HepG2 (cell line): ENCODE measurements around the gene LUC7L. TPM values are rescaled to one million over a fixed set of nuclear protein-coding genes. Genes with fewer than 3 reads are reported as not detected.

ENCODE experiments used
- AGO1 ChIP-seq: fragments of 200-400 bp; formaldehyde crosslinking; IDR thresholded peaks from 2 replicates; pipeline ENCODE4 v1.6.1; 2017; ENCODE audit warnings: mild to moderate bottlenecking, low read depth, low read length, moderate library complexity; ENCODE audit not compliant: poor library complexity, severe bottlenecking
- ETV6 ChIP-seq: sonication (generic); formaldehyde crosslinking; conservative IDR thresholded peaks from 2 replicates; pipeline ENCODE4 v1.4.0; 2020; ENCODE audit warnings: missing genetic modification reagents
- FOXO1 ChIP-seq: sonication (generic); formaldehyde crosslinking; IDR thresholded peaks from 2 replicates; pipeline ENCODE4 v1.4.0; 2020; ENCODE audit warnings: missing genetic modification reagents
- GATAD2A ChIP-seq: IDR thresholded peaks from 2 replicates; pipeline ENCODE4 v1.6.1; 2016
- HCFC1 ChIP-seq: fragments of 150-350 bp; IDR thresholded peaks from 2 replicates; pipeline ENCODE4 v1.6.1; 2014; ENCODE audit warnings: low read depth, low read length
- ISL2 ChIP-seq: sonication (generic); formaldehyde crosslinking; IDR thresholded peaks from 2 replicates; pipeline ENCODE4 v1.5.0; 2020; ENCODE audit warnings: missing genetic modification reagents
- JDP2 ChIP-seq: sonication (generic); formaldehyde crosslinking; IDR thresholded peaks from 2 replicates; pipeline ENCODE4 v1.8.1; 2022; ENCODE audit warnings: missing genetic modification reagents, borderline replicate concordance
- RBM39 ChIP-seq: fragments of 200-400 bp; formaldehyde crosslinking; IDR thresholded peaks from one replicate; pipeline ENCODE4 v1.6.1; 2018; ENCODE audit warnings: antibody characterized with exemption, mild to moderate bottlenecking, low read depth, low read length; ENCODE audit not compliant: poor library complexity, severe bottlenecking
- RFX5 ChIP-seq: IDR thresholded peaks from 2 replicates; pipeline ENCODE4 v1.6.1; 2011; ENCODE audit warnings: low read depth, low read length, improper control_type of control experiment
- STAG1 ChIP-seq: sonication (generic); formaldehyde crosslinking; IDR thresholded peaks from 2 replicates; pipeline ENCODE4 v1.4.0; 2020; ENCODE audit warnings: missing genetic modification reagents
- ZKSCAN5 ChIP-seq: sonication (generic); formaldehyde crosslinking; IDR thresholded peaks from 2 replicates; pipeline ENCODE4 v1.5.1; 2020; ENCODE audit warnings: mild to moderate bottlenecking, missing genetic modification reagents
- ZNF20 ChIP-seq: sonication (generic); formaldehyde crosslinking; IDR thresholded peaks from 2 replicates; pipeline ENCODE4 v1.4.0; 2020; ENCODE audit warnings: mild to moderate bottlenecking, moderate library complexity, missing genetic modification reagents
- polyA plus RNA-seq, 8 experiments: library from polyadenylated mRNA; depleted of rRNA in 3 of 8; stranded (reverse) in 7 of 8; unstranded in 1 of 8; fragments of >200 nt; fragmentation: Illumina TruSeq in 4 of 8; extraction: Trizol in 4 of 8; gene quantifications; 2 replicates each; pipeline versions ENCODE4 v1.2.1 to v1.2.3, GENCODE V29; 2011 to 2016; ENCODE audit warnings: low read depth in 4 of 8, missing spikeins in 1 of 8, mixed read lengths in 1 of 8; ENCODE audit not compliant: insufficient read depth in 1 of 8
- total RNA-seq, 5 experiments: library from RNA; depleted of rRNA; stranded (reverse); fragments of >200 nt; fragmentation: Illumina TruSeq; extraction: Trizol; gene quantifications; 2 replicates each; pipeline ENCODE4 v1.2.3, GENCODE V29; 2016; ENCODE audit warnings: low read depth in 1 of 5
- TF ChIP-seq, protein P1 (sequence below): sonication (generic); formaldehyde crosslinking; conservative IDR thresholded peaks from 2 replicates; pipeline ENCODE4 v1.4.0; 2020; ENCODE audit warnings: missing genetic modification reagents
- TF ChIP-seq, protein P2 (sequence below): sonication (generic); formaldehyde crosslinking; IDR thresholded peaks from 2 replicates; pipeline ENCODE4 v1.4.0; 2020; ENCODE audit warnings: missing genetic modification reagents
- TF ChIP-seq, protein P3 (sequence below): sonication (generic); formaldehyde crosslinking; IDR thresholded peaks from 2 replicates; pipeline ENCODE4 v1.9.0; 2021; ENCODE audit warnings: missing genetic modification reagents, borderline replicate concordance
- TF ChIP-seq, protein P4 (sequence below): sonication (generic); formaldehyde crosslinking; IDR thresholded peaks from 2 replicates; pipeline ENCODE4 v1.8.0; 2022; ENCODE audit warnings: missing genetic modification reagents, mild to moderate bottlenecking, inconsistent platforms, borderline replicate concordance

The LUC7L gene
- total and polyA plus RNA-seq, 2 of the 13 experiments (the other 11 are each of a cell fraction or from before 2014, with no cell fraction given) = 48.7 to 56.9 TPM

DNA sequence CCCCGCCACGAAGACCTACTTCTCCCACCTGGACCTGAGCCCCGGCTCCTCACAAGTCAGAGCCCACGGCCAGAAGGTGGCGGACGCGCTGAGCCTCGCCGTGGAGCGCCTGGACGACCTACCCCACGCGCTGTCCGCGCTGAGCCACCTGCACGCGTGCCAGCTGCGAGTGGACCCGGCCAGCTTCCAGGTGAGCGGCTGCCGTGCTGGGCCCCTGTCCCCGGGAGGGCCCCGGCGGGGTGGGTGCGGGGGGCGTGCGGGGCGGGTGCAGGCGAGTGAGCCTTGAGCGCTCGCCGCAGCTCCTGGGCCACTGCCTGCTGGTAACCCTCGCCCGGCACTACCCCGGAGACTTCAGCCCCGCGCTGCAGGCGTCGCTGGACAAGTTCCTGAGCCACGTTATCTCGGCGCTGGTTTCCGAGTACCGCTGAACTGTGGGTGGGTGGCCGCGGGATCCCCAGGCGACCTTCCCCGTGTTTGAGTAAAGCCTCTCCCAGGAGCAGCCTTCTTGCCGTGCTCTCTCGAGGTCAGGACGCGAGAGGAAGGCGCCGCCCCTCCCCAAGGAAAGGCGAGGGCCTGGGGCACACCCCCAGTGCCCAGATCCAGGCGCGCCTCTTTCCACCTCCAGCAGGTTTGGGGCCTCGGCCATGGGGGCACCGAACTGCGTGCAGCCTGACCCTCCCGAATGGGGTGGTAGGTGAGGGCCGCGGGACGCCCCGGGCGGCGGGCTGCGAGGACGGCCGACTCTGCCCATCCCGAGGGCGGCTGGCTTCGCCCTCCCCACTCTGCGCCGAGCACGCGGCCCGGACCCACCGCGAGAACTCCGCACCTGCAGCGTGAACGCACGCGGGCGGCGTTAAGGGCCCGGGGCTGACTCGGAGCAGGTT lies 48.3 kb downstream of the LUC7L start (continued):
- TF ChIP-seq AGO1 (peak; percentile 97), HCFC1 (no peak; the same call in 1 of the 2 replicates), ZNF20 (CRISPR knock-in tag) (no peak), GATAD2A (peak; percentile 66; the same call in 1 of the 2 replicates), ISL2 (CRISPR knock-in tag) (peak; percentile 78), RBM39 (peak; percentile 94), FOXO1 (CRISPR knock-in tag) (peak; percentile 69), STAG1 (CRISPR knock-in tag) (peak; percentile 91), ZKSCAN5 (CRISPR knock-in tag) (0 out of 2 replicates have a peak, but pooled peaks have one; percentile 8), ETV6 (peak; percentile 82), JDP2 (peak; percentile 84; the same call in 1 of the 2 replicates), RFX5 (no peak)
- TF ChIP-seq, protein P1, sequence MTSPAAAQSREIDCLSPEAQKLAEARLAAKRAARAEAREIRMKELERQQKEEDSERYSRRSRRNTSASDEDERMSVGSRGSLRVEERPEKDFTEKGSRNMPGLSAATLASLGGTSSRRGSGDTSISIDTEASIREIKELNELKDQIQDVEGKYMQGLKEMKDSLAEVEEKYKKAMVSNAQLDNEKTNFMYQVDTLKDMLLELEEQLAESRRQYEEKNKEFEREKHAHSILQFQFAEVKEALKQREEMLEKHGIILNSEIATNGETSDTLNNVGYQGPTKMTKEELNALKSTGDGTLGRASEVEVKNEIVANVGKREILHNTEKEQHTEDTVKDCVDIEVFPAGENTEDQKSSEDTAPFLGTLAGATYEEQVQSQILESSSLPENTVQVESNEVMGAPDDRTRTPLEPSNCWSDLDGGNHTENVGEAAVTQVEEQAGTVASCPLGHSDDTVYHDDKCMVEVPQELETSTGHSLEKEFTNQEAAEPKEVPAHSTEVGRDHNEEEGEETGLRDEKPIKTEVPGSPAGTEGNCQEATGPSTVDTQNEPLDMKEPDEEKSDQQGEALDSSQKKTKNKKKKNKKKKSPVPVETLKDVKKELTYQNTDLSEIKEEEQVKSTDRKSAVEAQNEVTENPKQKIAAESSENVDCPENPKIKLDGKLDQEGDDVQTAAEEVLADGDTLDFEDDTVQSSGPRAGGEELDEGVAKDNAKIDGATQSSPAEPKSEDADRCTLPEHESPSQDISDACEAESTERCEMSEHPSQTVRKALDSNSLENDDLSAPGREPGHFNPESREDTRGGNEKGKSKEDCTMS (CRISPR knock-in tag) = no peak
- TF ChIP-seq, protein P2, sequence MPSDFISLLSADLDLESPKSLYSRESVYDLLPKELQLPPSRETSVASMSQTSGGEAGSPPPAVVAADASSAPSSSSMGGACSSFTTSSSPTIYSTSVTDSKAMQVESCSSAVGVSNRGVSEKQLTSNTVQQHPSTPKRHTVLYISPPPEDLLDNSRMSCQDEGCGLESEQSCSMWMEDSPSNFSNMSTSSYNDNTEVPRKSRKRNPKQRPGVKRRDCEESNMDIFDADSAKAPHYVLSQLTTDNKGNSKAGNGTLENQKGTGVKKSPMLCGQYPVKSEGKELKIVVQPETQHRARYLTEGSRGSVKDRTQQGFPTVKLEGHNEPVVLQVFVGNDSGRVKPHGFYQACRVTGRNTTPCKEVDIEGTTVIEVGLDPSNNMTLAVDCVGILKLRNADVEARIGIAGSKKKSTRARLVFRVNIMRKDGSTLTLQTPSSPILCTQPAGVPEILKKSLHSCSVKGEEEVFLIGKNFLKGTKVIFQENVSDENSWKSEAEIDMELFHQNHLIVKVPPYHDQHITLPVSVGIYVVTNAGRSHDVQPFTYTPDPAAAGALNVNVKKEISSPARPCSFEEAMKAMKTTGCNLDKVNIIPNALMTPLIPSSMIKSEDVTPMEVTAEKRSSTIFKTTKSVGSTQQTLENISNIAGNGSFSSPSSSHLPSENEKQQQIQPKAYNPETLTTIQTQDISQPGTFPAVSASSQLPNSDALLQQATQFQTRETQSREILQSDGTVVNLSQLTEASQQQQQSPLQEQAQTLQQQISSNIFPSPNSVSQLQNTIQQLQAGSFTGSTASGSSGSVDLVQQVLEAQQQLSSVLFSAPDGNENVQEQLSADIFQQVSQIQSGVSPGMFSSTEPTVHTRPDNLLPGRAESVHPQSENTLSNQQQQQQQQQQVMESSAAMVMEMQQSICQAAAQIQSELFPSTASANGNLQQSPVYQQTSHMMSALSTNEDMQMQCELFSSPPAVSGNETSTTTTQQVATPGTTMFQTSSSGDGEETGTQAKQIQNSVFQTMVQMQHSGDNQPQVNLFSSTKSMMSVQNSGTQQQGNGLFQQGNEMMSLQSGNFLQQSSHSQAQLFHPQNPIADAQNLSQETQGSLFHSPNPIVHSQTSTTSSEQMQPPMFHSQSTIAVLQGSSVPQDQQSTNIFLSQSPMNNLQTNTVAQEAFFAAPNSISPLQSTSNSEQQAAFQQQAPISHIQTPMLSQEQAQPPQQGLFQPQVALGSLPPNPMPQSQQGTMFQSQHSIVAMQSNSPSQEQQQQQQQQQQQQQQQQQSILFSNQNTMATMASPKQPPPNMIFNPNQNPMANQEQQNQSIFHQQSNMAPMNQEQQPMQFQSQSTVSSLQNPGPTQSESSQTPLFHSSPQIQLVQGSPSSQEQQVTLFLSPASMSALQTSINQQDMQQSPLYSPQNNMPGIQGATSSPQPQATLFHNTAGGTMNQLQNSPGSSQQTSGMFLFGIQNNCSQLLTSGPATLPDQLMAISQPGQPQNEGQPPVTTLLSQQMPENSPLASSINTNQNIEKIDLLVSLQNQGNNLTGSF (CRISPR knock-in tag) = peak; percentile 95
- TF ChIP-seq, protein P3, sequence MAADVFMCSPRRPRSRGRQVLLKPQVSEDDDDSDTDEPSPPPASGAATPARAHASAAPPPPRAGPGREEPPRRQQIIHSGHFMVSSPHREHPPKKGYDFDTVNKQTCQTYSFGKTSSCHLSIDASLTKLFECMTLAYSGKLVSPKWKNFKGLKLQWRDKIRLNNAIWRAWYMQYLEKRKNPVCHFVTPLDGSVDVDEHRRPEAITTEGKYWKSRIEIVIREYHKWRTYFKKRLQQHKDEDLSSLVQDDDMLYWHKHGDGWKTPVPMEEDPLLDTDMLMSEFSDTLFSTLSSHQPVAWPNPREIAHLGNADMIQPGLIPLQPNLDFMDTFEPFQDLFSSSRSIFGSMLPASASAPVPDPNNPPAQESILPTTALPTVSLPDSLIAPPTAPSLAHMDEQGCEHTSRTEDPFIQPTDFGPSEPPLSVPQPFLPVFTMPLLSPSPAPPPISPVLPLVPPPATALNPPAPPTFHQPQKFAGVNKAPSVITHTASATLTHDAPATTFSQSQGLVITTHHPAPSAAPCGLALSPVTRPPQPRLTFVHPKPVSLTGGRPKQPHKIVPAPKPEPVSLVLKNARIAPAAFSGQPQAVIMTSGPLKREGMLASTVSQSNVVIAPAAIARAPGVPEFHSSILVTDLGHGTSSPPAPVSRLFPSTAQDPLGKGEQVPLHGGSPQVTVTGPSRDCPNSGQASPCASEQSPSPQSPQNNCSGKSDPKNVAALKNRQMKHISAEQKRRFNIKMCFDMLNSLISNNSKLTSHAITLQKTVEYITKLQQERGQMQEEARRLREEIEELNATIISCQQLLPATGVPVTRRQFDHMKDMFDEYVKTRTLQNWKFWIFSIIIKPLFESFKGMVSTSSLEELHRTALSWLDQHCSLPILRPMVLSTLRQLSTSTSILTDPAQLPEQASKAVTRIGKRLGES (CRISPR knock-in tag) = peak; percentile 92; the same call in 1 of the 2 replicates
- TF ChIP-seq, protein P4, sequence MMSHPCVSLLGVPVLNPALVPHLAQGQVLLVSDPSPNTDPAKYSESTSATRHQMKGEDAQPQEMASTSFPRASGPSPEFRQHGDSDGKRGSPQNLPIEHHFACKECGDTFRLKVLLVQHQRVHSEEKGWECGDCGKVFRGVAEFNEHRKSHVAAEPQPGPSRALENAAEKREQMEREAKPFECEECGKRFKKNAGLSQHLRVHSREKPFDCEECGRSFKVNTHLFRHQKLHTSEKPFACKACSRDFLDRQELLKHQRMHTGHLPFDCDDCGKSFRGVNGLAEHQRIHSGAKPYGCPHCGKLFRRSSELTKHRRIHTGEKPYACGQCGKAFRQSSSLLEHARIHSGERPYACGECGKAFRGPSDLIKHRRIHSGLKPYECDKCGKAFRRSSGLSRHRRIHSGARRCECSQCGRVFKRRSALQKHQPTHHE = peak; percentile 92; the same call in 1 of the 2 replicates
